ENCODE results near the gene MRGPRF.

MRGPRF gene

DNA sequence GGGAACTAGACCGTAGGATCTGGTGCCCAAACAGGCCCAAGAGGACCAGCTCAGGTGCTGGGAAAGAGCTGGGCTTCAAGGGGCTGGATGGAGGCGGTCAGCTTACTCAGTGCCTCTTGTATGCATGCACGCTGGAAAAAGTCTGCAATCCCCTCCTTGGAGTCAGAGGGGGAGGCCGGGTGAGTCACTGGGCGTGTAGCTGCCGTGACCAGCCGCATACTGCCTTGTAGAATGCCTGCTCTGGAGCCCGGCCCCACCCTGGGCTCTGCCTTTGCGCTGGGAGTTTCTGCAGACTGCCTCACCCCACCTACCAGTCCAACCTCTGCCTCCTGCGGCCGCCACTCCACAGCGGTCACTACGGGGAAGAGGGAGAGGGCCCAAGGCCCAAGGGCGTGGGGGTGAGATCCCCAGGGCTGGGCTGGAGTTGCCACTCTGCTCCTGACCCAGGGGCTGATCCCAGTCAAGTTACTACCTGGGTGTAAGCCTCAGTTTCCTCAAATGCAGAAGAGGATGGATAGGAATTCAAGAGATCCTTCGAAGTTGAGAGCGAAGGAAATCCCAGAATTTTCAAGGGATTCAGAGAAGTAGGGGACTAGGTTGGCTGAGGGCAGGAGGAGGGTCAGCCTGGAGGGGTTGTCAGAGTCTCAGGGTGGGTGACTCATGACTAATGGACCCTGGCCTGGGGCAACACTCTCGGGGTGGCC, 4.2 kb downstream of the MRGPRF start:
- TF ChIP-seq, protein P1, sequence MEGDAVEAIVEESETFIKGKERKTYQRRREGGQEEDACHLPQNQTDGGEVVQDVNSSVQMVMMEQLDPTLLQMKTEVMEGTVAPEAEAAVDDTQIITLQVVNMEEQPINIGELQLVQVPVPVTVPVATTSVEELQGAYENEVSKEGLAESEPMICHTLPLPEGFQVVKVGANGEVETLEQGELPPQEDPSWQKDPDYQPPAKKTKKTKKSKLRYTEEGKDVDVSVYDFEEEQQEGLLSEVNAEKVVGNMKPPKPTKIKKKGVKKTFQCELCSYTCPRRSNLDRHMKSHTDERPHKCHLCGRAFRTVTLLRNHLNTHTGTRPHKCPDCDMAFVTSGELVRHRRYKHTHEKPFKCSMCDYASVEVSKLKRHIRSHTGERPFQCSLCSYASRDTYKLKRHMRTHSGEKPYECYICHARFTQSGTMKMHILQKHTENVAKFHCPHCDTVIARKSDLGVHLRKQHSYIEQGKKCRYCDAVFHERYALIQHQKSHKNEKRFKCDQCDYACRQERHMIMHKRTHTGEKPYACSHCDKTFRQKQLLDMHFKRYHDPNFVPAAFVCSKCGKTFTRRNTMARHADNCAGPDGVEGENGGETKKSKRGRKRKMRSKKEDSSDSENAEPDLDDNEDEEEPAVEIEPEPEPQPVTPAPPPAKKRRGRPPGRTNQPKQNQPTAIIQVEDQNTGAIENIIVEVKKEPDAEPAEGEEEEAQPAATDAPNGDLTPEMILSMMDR (IDR thresholded peaks at IDR 0.05; ENCODE audit: low read depth, low read length, missing control alignments): no peak
- DNase-seq (ENCODE audit: low read depth): peak; percentile 90
- in situ Hi-C loops (cut with HindIII; ENCODE audit: low sequenced_read_pairs): no loop called here
- H3K4me3 ChIP-seq (ENCODE audit: low read depth, low read length): no peak overlapping the region

GRCh38 chr11:69007975-69008381, 5.1 kb downstream of the MRGPRF start:
- DNase-seq (ENCODE audit: low read depth): no peak
- TF ChIP-seq, protein P1 (IDR thresholded peaks at IDR 0.05; ENCODE audit: low read depth, low read length, missing control alignments): no peak
- in situ Hi-C loops (cut with HindIII; ENCODE audit: low sequenced_read_pairs): no loop called here
- no peak overlapping the region for H3K4me3 ChIP-seq (ENCODE audit: low read depth, low read length)

GRCh38 chr11:69006816-69007215, 6.2 kb downstream of the MRGPRF start:
- in situ Hi-C loops (cut with HindIII; ENCODE audit: low sequenced_read_pairs): no loop called here
- TF ChIP-seq, protein P1 (IDR thresholded peaks at IDR 0.05; ENCODE audit: low read depth, low read length, missing control alignments): no peak
- no peak for DNase-seq (ENCODE audit: low read depth)
- no peak overlapping the region for H3K4me3 ChIP-seq (ENCODE audit: low read depth, low read length)

DNA sequence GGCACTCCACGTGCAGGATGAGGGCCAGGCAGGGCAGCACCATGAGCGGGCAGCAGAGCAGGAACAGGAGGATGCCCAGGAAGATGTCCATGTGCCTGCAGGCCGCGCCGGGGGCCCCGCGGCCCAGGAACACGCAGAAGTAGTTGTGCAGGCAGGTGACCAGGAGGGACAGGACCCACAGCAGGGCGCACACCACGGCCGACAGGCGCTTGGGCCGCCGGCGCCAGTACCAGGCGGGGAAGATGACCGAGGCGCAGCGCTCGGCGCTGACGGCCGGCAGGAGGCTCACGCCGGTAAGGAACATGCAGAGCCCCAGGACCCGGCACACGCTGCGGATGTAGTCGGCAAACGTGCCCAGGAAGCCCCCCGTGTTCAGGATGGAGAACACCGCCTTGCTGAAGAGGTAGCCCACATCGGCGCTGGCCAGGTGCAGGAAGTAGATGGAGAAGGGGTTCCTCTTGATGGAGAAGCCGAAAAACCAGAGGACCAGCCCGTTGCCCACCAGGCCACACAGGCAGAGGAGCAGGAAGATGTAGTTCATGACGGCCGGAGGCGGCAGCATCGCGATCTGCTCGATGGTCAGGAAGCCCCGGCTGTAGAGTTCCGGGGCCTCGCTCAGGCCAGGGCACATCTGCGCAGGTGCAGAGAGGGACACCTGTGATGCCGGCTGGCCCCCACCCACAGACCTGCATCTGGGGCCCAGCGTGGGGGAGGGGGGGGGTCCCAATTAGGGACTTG, 7.2 kb downstream of the MRGPRF start:
- TF ChIP-seq, protein P1 (IDR thresholded peaks at IDR 0.05; ENCODE audit: low read depth, low read length, missing control alignments): no peak
- in situ Hi-C loops (cut with HindIII; ENCODE audit: low sequenced_read_pairs): no loop called here
- no peak overlapping the region for H3K4me3 ChIP-seq (ENCODE audit: low read depth, low read length)
- no peak for DNase-seq (ENCODE audit: low read depth)

GRCh38 chr11:69005183-69005630, 7.8 kb downstream of the MRGPRF start:
- TF ChIP-seq, protein P1 (IDR thresholded peaks at IDR 0.05; ENCODE audit: low read depth, low read length, missing control alignments): no peak
- in situ Hi-C loops (cut with HindIII; ENCODE audit: low sequenced_read_pairs): no loop called here
- no peak for DNase-seq (ENCODE audit: low read depth)
- no peak overlapping the region for H3K4me3 ChIP-seq (ENCODE audit: low read depth, low read length)

GRCh38 chr11:69004411-69005182, 8.4 kb downstream of the MRGPRF start:
- in situ Hi-C loops (cut with HindIII; ENCODE audit: low sequenced_read_pairs): no loop called here
- DNase-seq (ENCODE audit: low read depth): no peak
- H3K4me3 ChIP-seq (ENCODE audit: low read depth, low read length): no peak overlapping the region
- TF ChIP-seq, protein P1 (IDR thresholded peaks at IDR 0.05; ENCODE audit: low read depth, low read length, missing control alignments): no peak

All from astrocyte of the cerebellum (primary cell).